ENCODE measurements around the gene TCEAL5.
"Not testable (repeated sequence)": the region's sequence is repeated elsewhere in the genome, so short reads cannot be mapped to it uniquely, and the experiment has no call there.

The TCEAL5 gene

GRCh38 chrX:103233263-103233662 lies 43.3 kb downstream of the TCEAL5 start:
- no peak for DNase-seq

- not testable (repeated sequence) for DNase-seq
Measured at GRCh38 chrX:103225918-103226317, 50.6 kb downstream of the TCEAL5 start.
